GM18517 (cell line): ENCODE data around the gene SLC31A1.

ENCODE experiments used
- ATAC-seq: cut with Tn5 transposase; IDR thresholded peaks from one replicate; pipeline ENCODE4 v1.9.1; 2021; ENCODE audit warnings: mild to moderate bottlenecking, moderate library complexity; ENCODE audit not compliant: unreplicated experiment

SLC31A1 gene

DNA sequence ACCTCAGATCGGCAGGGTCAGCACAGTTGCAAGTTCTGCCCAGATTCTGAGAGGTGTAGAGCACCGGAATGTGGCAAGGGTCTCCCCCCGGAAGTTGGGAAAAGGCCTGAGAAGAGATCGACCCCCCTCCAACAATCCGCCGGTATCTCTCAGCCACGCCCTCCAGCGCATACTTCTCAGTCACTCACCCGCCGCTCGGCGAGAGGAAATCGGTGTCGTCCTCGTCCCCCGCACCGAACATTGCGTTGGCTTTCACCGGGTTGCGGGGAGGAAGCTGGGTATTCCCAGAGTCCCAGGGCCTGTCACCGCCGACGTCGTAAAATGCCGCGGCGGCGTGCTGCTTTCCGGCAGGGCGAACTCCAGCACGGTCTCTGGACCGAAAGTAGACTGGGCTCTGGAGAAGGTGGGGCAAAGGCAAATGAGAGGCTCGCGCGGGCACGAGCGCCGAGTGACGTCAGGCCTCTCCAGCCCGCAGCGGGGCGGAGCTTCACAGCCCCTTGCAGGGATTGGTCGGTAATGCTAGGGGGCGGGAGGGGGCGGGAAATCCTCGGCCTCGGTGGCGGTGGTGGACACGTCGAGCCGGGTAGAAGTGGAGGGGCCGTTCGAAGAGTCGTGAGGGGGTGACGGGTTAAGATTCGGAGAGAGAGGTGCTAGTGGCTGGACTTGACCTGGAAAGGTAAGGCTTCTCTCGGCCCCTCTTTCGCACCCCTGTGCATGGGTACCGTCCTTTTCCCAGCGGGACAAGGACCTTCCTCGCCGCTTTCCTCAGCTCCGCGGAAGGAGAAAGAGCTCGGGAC, at the start of gene SLC31A1, which contains the start of gene FKBP15:
SLC31A1 (plus strand) TSS at position 542 of the 797 bp plus-strand sequence. CDS start 34,605 bp downstream, outside the sequence.
FKBP15 (minus strand) TSS at position 275 of the 797 bp plus-strand sequence; CDS start at position 241, 34 bp downstream.
- ATAC-seq: peak; percentile 73

DNA sequence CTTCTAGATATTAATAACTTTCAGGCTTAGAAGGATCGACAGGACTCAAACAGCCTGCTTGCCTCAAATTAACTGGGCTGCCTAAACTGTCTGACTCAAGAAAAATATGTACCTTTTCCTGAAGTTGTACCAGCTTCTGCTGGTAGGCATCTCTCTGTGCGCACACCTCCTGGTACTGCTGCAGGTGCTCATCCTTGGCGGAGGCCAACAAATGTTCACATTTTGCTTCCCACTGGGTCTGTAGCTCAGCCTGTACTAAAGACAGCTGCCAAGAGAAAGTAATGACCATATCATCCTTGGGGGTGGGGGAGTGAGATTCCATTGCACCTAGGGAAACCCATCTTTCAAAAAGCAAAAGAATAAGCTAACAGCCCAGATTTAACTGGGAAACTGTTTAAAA, 48.0 kb upstream of the SLC31A1 start:
- no peak for ATAC-seq

DNA sequence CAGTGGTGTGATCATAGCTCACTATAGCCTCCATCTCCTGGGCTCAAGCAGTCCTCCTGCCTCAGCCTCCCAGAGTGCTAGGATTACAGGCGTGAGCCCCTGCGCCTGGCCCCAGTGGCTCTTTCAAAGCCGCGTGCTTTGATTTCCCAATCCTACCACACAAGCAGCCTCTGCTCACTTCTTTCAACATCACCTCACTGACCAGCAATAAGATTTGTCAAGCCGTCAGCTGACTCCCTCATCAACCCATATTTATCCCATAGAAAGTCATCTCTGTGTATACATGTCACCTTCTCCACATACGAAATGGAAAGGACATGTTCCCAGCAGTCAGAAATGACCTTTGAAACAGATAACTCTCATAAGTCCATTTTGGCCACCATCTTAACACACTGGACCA, 44.5 kb upstream of the SLC31A1 start:
- no peak for ATAC-seq

DNA sequence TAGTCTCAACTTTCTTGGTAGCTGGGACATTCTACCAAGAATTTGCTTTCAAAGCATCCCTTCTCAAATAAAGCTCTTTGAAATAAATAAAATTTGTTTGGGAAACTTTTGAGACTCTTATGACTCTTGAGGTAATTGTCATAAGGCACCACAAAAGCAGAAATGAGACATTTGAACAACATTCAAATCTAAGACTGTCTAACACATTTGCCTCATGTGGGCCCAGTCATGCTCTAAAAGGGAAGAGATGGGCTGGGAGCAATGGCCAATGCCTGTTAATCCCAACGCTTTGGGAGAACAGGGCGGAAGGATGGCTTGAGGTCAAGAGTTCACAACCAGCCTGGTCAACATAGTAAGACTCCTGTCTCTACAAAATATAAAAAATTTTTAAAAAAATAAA, 44.1 kb upstream of the SLC31A1 start:
- no peak for ATAC-seq

DNA sequence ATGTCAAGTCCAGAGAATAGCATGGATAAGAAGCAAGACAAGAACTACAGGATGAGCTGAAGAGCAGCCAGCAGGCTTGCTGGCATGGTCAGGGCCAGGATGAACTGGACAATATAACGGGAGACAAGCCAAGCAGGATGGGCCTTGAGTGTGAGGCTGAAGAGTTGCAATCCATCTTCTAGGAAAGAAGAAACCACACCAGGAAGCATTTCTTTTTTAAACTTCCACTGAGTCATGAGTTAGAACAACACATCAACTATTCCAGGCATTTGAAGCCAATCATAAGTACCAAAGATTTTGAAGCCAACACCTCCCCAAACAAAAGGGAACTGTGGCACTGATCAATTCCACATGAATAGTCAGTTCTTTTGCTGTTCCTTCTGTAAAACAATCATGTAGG, 43.3 kb upstream of the SLC31A1 start:
- ATAC-seq: no peak

DNA sequence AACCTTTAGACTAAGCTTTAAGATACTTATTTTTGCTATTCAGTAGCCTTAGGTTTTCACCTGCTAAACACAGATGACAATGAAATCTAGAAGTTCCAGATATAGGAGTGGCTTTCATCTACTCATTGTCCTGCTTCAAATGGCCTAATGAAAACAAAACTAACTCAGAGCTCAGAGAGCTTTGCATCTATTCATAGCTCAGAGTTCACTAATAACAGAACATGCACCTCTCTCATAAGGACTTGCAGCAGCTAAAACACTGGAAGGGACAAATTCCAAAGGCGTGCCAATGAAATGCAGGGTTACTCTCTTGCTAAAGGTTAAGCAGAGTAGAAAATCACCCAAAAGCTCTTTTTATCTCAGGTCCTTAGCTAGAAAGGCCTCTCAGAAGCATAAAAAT, 41.5 kb upstream of the SLC31A1 start:
- ATAC-seq: no peak

DNA sequence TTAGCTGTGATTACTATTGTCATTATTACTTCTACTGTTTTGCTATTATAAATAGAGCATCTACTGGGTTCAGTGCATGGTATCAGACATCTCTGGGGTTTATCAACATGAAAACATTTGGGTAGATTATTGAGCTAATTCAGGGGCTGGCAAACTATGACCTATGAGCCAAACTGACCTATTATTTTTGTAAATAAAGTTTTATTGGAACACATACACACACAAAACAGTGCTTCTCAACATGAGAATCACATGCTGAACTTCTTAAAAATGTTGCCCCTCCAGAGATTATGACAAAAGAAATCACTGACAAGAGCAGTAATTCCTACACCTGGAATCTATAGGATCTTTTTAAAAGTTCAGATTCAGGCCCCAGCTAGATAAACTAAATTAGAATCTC, 40.2 kb upstream of the SLC31A1 start:
- ATAC-seq: no peak

DNA sequence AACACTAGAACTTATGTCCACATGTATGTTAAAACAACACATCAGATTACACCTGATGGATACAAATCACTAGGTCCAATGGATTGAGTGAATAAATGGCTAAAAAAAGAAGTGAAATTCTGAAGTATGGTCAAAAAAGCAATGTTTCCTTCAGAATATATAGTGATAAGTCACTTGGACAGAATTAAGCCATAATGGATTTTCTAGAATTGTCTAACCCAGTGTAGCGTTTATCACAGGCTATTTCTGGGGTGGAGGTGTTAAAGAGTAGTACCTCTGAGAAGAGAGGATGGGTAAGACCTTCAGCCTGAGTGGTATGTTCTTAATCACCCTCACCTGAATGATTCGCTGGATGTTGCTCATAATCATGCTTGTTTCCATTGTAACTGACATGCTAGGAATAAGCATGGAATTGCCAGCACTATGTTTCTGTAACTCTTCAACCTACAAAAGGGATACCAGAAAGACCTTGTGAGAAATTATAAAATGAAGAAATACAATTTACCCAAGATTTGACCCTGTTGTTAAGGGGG, 37.3 kb upstream of the SLC31A1 start:
- no peak for ATAC-seq

DNA sequence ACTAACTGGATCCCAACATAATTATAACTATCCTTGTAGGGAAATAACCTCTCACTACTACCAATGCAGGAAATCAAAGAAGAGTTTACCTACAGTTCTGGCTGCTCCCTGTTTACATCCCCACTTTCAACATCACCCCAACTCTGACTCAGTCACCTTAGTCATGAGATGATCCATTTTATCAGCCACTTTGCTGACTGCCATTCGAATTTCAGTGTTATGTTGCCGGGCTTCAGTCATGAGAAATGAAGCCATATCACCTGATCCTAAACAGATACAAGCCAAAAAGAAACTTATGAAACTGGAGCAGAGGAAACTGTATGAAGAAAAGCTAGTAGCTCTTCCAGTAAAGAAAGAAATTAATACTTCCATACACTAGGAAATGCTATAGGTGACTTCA, 36.8 kb upstream of the SLC31A1 start:
- ATAC-seq: no peak

DNA sequence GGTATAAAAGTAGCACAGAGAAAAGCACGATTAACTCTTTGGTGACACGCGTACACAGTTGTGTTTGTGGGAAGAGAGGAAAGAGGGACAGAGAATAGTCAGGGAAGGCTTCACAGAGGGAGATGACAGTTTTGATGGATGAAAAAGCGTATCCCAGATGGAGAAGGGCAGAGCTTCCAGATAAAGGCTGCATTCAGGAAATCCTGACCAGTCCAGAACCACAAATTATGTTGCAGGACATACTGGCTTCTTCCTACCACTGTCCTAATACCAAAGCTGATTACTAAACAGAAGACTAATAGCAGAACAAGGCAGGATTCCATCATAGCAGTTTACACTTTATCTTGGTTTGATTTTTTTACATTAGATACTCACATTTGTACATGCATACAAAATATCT, 36.1 kb upstream of the SLC31A1 start:
- ATAC-seq: no peak

DNA sequence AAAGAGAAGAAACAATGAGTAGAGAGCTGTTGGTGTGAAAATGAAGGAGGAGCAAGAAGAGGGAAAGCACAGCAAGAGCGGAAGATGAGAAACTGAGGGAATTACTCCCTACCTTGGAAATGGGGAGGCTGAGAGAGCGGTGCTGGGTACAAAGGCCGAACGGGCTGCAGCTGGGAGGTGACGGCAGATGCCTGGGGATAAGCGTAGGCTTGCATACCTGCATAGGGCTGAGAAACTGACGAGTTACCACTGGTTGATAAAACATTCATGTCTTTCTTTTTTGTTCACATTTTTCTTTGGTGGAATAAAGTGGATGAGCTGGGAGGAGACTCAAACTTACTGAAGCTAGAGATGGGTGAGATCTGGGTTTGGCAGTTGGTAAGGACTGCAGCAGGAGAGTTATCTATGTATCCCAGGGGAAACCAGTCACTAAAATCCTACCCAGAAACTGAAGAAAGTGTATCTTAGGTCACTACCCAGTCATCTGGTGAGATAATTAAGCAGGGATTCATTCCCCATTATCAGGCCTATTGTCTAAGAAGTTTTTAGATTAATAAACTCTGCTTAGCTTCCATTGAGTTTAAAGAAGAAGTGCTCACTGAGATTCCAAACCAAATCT, 35.1 kb upstream of the SLC31A1 start:
- ATAC-seq: no peak

DNA sequence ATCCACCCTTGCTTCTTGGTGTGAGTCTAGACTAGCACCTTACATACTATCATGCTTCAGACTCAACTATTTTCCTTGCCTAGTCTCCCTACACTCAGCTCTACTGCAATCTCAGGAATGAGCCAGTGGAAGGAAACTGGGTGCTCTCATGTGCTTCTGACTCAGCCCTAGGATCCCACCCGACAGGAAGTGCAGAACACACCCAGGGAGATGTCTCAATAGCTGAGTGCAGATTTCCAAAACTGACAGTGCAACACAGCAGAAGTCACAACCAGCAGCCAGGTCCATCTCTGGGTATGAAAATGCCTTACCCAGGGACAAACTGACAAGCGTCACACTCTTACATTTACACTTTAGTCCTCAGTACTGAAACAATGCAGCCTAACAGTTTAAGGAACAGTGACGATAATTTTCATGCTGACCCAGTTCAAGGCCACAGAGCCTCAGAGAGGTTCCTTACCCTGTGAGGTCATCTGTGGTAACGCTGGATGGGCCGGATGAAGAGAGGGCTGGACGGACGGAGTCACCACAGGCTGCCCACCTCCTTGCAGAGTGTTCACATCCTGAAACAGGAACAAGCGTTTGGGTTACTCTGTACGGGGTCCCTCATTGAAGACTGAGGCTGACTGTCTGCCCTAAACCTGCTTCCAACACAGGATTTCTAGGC, 33.3 kb upstream of the SLC31A1 start:
- no peak for ATAC-seq

DNA sequence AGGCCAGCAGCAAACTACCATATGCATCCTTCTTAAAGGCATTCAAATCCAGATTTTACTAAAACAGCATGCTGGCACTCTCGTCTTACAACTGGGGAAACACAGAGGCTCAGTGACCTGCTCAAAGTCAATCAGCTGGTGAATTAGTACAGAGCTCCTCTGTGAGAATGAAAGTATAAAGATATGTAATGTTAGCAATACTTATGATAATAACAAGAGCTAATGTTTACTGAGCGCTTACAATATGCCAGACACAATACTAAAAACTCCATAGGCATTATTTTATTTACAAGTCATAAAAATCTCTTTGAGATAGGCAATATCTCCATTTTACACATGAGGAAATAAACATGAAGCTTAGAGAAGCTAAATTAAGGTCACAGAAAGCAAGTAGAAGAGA, 28.9 kb upstream of the SLC31A1 start:
- no peak for ATAC-seq

DNA sequence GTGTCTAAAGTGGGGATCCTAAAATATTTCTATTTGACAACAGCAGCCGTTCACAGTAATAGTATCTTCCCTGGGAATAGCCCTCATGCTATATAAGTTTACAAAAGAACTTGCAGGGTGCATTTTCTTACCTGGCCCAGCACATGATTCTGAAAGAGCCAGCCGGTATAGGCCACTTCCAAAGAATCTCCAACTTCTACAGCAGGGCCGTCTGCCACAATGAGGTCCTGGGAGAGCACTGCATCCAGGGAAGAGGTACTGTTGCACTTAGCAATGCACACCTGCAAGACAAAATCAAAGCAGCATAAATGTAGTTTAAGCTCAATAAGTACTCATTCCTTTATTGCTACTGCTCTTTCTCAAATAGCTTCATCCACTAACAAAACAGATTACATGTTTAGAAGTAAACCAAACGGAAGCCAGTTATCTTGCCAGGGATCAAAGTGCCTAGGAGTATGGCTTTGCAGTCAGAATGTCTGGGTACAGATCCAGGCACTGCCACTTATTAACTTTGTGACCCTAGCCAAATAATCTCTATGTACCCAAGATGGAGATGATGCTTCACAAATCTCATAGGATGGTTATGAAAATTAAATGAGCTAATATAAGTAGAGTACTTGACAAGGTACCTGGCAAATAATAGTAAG, 21.5 kb upstream of the SLC31A1 start:
- no peak for ATAC-seq

DNA sequence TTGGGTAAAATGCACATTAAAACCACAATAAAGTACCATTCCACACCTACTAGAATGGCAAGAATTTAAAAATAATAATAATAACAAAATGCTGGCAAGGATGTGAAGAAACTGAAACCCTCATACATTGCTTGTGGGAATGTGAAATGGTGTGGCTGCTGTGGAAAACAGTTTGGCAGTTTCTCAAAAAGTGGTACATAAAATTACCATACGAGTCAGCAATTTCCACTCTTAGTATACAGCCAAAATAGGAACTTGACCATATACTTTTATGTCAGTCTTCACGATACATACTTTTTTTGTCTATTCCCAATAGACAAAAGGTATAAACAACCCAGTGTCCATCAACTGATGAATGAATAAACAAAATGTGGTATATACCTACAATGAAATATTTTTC, 15.9 kb upstream of the SLC31A1 start:
- ATAC-seq: no peak

DNA sequence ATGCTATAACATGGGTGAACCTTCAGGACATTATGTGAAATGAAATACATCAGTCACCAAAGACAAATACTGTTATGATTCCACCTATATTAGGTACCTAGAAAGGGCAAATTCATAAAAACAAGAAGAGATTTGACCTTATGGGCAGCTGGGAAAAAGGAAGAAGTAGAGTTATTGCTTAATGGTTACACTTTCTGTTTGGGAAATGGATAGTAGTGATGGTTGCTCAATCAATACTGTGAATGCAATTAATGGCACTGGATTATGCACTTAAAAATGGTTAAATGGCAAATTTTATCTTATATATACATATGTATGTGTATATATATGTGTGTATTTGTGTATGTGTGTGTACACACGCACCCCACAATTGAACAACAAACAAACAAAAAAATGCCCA, 15.5 kb upstream of the SLC31A1 start:
- ATAC-seq: no peak

DNA sequence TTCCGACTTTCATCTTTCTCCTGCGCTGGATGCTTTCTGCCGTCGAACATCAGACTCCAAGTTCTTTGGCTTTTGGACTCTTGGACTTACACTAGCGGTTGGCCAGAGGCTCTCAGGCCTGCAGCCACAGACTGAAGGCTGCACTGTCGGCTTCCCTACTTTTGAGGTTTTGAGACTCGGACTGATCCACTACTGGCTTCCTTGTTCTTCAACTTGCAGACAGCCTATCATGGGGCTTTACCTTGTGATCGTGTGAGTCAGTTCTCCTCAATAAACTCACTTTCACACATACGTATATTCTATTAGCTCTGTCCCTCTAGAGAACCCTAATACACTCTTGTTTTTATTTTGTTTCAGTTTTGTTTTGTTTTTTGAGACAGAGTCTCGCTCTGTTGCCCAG, 10.5 kb upstream of the SLC31A1 start:
- no peak for ATAC-seq

DNA sequence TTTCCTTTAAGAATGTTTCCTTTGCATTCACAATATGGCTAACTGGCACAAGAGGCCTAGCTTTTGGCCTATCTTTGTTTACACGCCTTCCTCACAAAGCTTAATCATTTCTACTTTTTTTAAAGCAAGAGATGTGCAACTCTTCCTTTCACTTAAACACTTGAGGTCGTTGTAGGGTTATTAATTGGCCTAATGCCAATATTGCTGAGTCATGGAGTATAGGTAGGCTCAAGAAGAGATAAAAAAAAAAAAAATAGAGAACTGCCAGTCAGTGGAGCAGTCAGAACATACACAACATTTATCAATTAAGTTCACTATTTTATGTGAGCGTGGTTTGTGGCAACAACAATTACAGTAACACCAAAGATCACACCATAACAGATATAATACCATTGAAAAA, 6.2 kb upstream of the SLC31A1 start:
- no peak for ATAC-seq

DNA sequence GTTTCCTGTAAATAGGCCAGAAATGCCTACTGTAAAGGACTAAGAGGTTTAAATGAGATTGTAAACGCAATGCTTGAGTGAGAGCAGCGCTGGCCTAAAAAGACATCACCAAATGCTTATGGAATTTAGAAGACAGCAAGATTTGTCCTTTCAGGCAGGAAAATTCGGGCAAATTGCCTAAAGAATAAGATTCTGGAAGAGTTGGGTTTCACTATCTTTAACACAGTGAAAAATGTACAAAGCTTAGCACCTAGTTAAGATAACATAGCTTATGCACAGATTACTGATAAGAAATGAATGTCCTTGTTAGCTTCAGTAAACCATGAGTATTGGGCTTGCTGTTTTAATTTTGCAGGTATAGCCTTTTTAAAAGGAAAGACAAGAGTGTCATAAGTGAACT, 4.9 kb upstream of the SLC31A1 start:
- ATAC-seq: no peak

DNA sequence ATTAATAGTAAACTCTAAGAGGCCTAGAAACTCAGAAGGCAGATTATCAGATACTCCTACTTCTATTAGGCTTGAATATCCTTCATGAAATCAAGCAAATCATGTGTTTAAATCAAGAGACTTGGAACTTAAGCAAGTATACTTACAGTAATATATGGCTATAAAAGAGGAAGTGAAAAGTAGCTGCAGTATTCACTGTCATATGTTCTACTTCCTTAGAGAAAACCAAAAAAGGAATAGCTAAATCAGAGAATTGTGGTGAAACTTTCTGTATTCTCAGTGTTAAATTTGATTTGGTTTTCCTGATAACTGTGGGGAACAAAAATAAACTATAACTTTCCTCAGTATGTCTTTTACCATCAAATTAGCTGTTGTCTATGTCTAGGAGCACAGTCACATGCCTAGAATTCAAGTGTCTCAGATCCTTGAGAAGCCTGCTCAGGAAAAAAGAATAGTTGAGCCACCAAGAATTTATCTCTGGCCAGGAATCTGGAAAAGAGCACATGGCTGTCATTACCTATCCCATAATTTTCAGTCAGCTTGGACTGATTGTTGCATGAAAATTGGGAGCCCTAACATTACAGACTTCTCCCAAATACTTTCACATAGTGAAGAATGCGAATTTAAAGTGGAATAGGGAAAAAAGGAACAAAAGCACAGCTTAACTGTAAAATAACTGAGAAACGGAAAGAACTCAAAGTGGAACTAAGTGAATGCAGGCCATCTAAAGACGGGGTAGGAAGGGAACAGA, 2.0 kb upstream of the SLC31A1 start:
- peak; percentile 58 for ATAC-seq

DNA sequence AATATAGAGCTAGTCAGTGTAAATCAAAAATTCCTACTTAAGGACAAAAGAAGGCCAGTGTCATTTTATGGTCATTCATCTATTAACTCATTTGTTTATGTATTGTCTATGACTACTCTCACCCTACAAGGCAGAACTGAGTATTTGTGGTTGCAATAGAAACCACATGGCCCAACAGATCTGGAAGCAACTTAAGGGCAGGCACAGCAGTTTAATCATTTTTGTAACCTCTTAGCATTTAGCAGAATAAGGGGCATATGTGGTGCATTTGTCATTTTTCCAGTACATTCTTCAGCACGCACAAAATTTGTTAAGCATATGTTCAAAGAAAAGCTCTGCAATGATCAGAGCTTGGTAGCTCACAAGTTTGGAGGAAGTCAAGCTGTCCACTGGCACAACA, 1.4 kb upstream of the SLC31A1 start:
- peak; percentile 57 for ATAC-seq
